ENCODE measurements around the gene SAP30. TPM values are rescaled to one million over a fixed set of nuclear protein-coding genes. Genes with fewer than 3 reads are reported as not detected.

Gene SAP30
- total RNA-seq, 2 donors from 2014 or later: 25.4 to 27.3 TPM

- DNase-seq (ENCODE audit: low spot score): no peak
- Histone ChIP-seq H3K27ac (peak overlapping the region; percentile 99 to 100), H3K36me3 (peaks cover 33% of the 10 kb centered on the region), H3K4me3 (peak overlapping the region in 1 of 2 donors; percentile 92), H3K9me3 (no peaks in the 10 kb centered on the region), H3K4me1 (peaks cover 0 to 18% of the 10 kb centered on the region in 2 donors), H3K27me3 (no peaks in the 10 kb centered on the region)
- TF ChIP-seq CTCF (IDR thresholded peaks at IDR 0.05): no peak
Measured at GRCh38 chr4:173332021-173332487, 38.7 kb upstream of the SAP30 start.

- peak overlapping the region; percentile 99 to 100 for H3K27ac ChIP-seq
- TF ChIP-seq CTCF (IDR thresholded peaks at IDR 0.05): no peak
- H3K9me3 ChIP-seq: no peaks in the 10 kb centered on the region
- no peaks in the 10 kb centered on the region for H3K27me3 ChIP-seq
- peaks cover 0 to 18% of the 10 kb centered on the region in 2 donors for H3K4me1 ChIP-seq
- peak overlapping the region; percentile 92 to 94 for H3K4me3 ChIP-seq
- DNase-seq (ENCODE audit: low spot score): no peak
- H3K36me3 ChIP-seq: peaks cover 33% of the 10 kb centered on the region
Measured at GRCh38 chr4:173332963-173333657, 37.6 kb upstream of the SAP30 start.

- no peak for TF ChIP-seq CTCF (IDR thresholded peaks at IDR 0.05)
- H3K4me1 ChIP-seq: peaks cover 0 to 18% of the 10 kb centered on the region in 2 donors
- no peak for DNase-seq (ENCODE audit: low spot score)
Measured at GRCh38 chr4:173333658-173334084, 37.1 kb upstream of the SAP30 start.

GRCh38 chr4:173334085-173334890 is 36.5 kb upstream of the SAP30 start, which contains the start of gene HMGB2:
Gene HMGB2, minus strand, starts transcription at chr4:173334358. Its CDS starts 709 bp downstream, at chr4:173333649.
- DNase-seq (ENCODE audit: low spot score): peak; percentile 100
- Histone ChIP-seq H3K9me3 (no peaks in the 10 kb centered on the region), H3K27me3 (no peaks in the 10 kb centered on the region), H3K27ac (peak within 1 kb of the TSS; percentile 99 to 100), H3K4me1 (peaks cover 0 to 18% of the 10 kb centered on the region in 2 donors), H3K36me3 (peaks cover 24% of the 10 kb centered on the region), H3K4me3 (peak within 1 kb of the TSS; percentile 92 to 94)
- no peak for TF ChIP-seq CTCF (IDR thresholded peaks at IDR 0.05)

More at GRCh38 chr4:173333658-173334084, 37.1 kb upstream of the SAP30 start:
- H3K36me3 ChIP-seq: peaks cover 30% of the 10 kb centered on the region
- peak overlapping the region; percentile 92 to 94 for H3K4me3 ChIP-seq
- no peaks in the 10 kb centered on the region for H3K9me3 ChIP-seq
- no peaks in the 10 kb centered on the region for H3K27me3 ChIP-seq
- peak overlapping the region; percentile 99 to 100 for H3K27ac ChIP-seq

GRCh38 chr4:173334891-173335752 is 35.6 kb upstream of the SAP30 start:
- H3K36me3 ChIP-seq: peaks cover 24% of the 10 kb centered on the region
- peak overlapping the region; percentile 92 to 94 for H3K4me3 ChIP-seq
- no peaks in the 10 kb centered on the region for H3K27me3 ChIP-seq
- peak overlapping the region; percentile 72 to 100 for H3K27ac ChIP-seq
- no peak for TF ChIP-seq CTCF (IDR thresholded peaks at IDR 0.05)
- H3K9me3 ChIP-seq: no peaks in the 10 kb centered on the region
- DNase-seq (ENCODE audit: low spot score): peak; percentile 68
- peaks cover 0 to 18% of the 10 kb centered on the region in 2 donors for H3K4me1 ChIP-seq

Data from right atrium auricular region (tissue), 2 donors.